GM19043 (cell line): Measurements from ENCODE around the gene UQCRFS1.

Source experiments
- ATAC-seq: cut with Tn5 transposase; IDR thresholded peaks from one replicate; pipeline ENCODE4 v1.9.1; 2021; ENCODE audit warnings: low read depth; ENCODE audit not compliant: unreplicated experiment

The UQCRFS1 gene

DNA sequence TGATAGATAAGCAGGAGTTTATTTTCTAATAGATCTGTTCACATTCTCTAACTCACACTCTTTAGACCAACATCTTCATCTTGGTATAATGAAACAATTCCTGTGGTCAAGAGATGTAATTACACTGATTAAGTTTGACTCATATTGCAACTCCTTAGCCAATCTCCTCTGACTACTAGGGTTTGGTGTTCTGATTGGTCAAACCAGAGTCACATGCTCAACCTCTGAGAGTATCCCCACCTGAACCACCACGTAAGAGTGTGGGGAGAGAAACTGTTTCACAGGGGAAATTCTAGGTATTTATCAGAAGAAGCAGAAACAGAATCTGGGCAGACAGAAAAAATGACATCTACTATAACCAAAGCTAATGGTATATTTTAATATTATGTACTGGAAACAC, 42.4 kb downstream of the UQCRFS1 start:
- no peak for ATAC-seq

DNA sequence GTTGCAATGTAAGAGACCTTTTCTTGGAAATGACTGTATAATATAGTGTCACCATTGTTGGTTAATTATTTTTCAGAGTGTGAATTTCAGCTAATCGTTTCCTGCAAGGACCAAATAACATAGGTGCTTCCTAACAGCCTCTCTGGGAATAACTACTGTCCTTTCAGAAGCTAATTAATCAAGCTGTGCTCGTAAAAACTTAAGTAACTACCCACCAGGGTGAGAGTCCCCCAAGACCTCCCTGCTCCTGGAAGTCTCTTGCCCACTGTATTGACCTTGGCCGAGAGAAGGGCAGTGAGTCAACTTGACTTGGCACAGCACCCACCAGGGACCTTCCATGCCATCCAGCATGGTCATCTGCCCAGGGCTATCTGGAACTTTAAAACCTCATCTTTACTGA, 50.3 kb downstream of the UQCRFS1 start:
- ATAC-seq, result no peak

DNA sequence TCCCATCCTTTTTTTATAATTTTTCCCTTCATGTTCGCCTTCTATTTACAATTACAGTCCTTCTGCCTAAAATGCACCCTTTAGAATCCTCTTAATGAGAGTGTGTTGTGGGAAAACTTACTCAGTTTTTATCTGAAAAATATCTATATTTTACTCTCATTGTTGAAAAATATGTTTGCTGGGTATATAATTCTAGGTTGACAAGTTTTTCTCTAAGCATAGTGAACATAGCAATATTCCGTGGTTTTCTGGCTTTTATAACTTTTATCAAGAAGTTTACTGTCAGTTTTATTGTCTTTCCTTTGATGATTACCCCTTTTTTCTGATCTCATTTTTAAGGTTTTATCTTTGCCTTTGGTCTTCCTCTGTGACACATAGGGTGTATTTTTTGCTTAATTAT, 57.3 kb downstream of the UQCRFS1 start:
- no peak for ATAC-seq
